NCI-H1105 treated with DMSO at 0.1 percent for 48 hours (cell line): ENCODE results near the gene S100A11.

Experiments
- DNase-seq: peaks from one replicate; lab custom pipeline; 2025; lab: John Stamatoyannopoulos, UW

The S100A11 gene

DNA sequence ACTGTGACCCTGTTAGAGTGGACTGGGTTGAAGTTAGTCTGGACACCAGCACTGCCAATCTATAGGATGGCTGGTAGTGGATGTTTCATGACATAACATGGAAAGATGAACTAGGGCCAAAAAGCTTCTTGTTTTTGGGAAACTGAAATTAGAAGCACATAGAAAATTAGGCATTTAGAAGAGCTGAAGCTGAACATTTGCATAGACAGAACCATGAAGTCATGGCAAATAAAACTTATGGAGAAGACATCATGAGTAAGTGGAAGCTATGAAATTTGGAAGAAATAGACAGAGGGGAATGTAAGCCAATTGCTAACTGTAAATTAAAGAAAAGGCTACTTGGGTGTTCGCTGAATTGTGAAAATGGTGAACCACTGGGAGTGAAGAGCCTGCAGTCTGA, 2.7 kb upstream of the S100A11 start:
- no peak for DNase-seq

DNA sequence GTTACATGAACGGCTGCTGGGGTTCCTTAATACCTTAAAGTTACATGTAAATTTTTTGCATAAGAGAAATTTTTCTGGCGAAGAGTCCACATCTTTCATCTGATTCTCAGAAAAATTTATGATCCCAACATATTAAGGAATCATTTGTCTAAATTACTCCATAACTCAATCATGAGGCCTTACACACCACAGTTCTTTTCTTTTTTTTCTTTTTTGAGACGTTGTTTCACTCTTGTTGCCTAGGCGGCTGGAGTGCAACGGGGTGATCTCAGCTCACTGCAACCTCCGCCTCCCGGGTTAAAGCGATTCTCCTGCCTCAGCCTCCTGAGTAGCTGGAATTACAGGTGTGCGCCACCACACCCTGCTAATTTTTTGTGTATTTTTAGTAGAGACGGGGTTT, 2.1 kb upstream of the S100A11 start:
- no peak for DNase-seq

DNA sequence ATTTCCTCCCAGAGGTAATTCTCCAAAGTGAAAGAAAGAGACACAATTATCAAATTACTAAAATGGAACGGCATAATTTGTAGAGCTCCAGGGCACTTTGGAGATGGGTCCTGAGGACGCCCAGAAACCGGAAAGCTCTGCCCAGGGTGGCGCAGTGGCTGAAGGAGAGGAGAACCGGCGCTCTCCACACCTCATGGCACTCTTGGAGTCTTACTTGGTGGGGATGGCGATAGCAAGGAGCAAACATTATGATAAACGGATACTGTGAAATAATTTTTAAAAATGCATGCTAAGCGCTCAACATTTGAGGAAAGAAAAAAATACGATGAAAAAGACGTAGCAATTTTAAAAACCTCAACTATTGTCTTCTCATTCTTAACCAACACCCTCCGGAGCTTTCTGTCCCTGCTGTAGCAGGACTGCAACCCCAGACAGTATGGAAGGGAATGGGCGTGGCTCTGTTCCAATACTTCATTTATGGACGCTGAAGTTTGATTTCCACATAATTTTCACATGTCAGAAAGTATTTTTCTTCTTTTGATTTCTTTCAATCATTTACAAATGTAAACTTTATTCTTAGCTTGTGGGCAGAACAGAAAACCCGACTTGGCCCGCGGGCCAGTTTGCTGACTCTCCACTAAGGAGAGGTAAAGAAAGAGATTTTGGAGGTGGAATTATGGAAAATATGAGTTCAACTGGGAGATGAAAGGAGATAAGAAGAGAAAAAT, 1.1 kb downstream of the S100A11 start:
- DNase-seq: peak; percentile 62

DNA sequence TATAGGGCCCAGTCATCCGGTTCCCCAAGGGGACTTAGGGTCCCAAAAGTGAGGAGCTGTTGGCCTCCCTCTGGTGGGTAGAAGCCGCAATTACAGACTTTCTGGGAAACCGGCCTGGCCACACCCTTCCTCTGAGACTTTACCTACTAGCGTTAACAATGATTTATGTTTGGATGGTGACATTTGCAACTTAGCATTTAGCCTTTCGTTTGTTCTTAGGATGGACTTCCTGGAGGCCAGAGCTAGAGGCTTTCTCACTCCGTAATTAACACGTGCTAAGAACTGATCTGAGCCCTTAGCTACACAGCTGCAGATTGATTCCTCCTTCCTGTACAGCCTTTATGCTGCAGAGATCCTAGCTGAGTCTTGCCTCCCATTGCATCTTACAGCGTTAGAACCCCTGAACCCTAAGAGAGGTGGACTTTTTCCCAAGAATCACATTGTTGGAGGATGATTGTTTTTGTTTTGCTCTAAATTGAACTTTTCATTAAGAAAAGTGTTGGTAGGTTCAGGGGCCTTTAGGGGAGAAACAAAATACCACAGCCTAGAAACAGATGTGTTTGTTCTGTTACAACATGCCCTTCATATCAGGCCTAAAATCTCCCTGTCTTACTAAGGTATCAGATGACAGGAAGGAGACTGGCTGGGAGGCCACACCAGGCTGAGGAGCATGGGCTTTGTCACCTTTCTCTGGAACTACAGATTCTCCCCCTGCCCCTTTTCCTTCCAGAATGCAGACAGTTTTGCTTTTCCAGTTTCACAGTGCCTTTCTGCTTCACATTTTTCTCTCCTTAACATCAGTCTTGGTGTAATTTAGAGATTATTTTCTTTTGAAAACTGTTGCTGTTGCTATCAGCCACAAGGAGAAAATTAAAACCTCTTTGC, 1.9 kb downstream of the S100A11 start:
- DNase-seq: peak; percentile 83

GRCh38 chr1:152034324-152034653, 2.5 kb downstream of the S100A11 start:
- no peak for DNase-seq

DNA sequence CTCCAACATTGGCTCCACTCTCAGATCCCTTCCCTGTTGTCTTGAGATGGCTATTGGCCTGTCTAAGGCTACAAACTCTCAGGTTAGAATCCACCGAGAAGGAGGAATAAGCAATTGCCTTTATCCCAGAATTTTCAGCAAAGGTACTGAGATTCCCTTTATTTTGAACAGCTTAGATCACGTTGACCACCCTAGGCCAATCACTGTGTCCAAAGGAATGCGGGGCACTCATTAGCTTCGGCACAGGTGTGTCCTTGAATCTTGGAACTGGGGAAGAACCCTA, 6.9 kb downstream of the S100A11 start:
- no peak for DNase-seq

DNA sequence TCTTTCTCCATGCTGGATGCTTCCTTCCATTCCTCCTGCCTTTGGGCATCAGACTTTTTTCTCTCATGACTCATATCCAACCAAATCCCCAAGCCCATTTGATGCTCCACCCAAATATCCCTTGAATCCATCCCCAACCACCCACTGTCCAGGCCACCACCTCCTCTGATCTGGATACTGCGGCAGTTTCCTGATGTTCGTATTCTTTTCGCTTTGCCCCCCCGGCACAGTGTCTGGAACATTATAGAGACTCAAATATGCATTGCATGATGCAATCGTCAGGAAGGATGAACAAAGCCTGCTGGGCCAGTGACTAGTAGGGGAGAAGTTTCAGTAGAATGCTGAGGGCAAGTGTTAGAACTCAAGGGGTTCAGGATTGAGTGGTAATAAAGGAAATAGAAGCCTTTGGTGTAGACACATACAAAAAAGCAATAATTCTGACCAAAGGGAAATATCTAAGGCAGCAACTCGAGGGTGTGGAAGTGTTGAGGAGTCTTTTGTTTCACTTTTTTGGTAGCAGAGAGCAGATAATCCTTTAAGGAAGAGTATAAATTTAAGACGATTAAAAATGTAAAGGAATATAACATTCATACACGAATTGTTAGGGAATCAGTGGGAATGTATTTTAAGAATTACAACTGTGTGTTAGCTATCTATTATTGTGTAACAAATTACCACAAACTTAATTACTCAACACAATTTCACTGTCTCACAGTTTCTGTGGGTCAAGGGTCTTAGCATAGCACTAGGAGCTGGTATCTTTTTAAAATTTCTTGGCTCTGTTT, 7.5 kb downstream of the S100A11 start:
- no peak for DNase-seq

GRCh38 chr1:152026895-152027294, 9.9 kb downstream of the S100A11 start:
- no peak for DNase-seq

DNA sequence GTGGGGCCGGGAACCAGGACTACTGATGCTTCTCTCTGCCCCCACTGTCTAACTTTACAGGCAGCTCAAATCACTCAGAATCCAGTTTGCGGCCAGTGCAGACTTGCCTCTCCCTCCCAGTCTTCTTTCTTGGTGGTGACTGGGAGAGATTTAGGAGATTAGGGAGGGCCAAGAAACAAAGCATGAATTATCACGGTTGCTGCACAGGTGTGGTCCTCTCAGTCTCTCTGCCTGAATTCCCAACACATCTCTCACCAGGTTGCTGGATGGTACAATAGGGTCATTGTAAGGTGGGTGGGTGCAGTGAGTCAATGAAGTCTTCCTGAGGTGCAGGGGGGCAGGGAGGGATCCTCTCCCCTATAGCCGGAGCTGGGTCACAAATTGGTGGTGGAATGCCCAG, 12.6 kb downstream of the S100A11 start:
- DNase-seq: no peak

- DNase-seq: no peak
Observed at GRCh38 chr1:152023221-152023620, 13.6 kb downstream of the S100A11 start.

DNA sequence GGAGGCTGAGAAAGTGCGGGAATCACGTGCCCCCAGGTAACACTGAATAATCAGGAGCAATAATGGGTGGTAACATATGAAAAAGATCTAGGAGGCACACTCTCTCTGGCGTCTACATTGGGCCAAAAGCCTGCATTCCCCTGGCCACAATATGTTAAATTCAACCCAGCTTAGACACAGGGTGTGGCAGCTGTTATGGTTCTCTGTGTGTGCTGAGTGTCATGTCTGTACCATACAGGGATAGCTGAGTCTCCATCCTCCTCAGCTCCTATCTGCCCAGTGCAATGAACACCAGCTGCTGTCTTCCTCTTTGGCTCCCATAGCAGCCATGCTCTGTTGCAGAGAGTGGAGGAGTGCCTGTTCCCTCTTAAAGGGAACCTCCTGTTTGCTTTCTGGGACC, 14.3 kb downstream of the S100A11 start:
- no peak for DNase-seq

DNA sequence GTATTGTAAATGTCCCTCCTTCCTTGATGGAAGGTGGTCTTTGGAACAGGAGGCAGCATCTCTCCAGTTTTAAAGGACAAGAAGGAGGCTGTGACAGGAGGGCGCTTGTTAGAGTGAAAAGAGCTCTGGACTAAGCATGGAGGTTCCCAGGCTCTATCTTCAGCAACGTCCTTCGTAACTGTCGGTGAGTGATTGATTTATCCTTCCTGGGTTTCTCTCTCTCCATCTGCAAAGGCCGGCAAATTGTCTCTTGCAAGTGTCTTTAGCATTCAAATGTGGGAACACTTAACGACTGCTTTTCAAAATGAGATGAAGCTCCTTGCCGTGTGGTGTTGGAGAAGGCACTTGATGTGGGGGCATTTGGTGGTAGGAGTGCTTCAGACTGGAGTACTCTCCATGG, 15.2 kb downstream of the S100A11 start:
- DNase-seq: no peak

GRCh38 chr1:152020849-152021248, 16.0 kb downstream of the S100A11 start:
- no peak for DNase-seq

DNA sequence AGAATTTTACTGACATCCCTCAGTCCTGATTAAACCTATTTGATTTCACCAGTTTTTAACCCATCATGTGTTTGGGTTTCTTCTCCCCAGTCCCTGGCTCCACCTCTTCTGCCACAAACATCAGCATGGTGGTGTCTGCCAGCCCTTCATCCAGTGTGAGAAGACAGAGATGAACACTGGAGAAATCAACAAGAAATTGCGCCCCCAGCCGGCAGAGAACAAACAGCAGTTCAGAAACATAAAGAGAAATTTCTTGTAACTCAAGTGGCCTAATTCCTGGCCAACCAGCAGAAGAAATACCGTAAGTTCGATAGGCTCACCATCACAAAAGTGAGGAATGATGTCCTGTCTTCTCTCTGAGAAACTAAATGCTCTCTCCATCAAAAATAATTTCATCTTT, 18.3 kb downstream of the S100A11 start:
- no peak for DNase-seq

GRCh38 chr1:152015766-152016165, 21.0 kb downstream of the S100A11 start:
- no peak for DNase-seq

DNA sequence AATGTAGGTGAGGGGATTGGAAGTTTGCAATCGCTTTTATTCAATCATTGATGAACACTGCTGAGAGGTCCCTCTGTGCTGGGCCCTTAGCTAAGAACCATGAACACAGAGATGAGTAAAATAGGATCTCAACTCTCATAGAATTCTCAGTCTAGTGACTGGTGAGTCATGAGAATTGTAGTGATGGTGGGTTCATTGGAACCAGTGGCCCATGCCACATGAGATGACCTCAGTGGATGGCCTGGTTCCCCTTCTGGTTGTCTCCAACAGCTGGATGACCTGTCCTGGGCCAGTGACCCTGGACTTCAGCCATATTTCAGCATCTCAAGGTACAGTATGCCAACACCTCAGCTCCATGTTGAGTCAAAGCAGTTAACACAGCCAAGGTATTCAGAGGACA, 21.9 kb downstream of the S100A11 start:
- DNase-seq: no peak

DNA sequence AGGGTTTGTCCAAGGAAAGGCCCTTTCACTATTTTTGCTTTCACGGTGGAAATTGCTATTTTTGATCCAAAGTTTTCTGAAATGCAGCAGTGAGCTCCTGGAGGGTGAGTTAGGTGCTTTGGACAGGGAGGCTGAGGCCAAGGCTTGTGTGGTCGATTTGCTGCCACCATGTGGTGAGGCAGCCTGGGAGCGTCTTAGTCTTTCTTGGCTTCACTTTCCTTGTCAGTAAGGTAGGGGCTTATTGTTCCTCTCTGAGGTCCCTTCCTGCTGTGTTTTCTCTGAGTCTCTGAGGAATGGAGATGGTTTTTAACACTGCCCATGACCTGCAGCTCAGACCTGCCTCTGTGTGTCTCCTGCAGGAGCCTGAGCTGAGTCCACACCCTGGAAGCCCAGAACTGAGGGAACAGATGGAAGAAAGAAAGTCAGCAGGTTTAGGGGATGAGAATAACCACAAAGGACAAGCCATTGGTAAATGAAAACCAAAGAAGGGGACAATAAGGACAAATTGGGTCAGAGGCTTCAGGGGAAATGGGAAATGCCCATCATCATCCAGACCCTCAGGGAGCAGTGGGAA, 23.1 kb downstream of the S100A11 start:
- peak; percentile 12 for DNase-seq

DNA sequence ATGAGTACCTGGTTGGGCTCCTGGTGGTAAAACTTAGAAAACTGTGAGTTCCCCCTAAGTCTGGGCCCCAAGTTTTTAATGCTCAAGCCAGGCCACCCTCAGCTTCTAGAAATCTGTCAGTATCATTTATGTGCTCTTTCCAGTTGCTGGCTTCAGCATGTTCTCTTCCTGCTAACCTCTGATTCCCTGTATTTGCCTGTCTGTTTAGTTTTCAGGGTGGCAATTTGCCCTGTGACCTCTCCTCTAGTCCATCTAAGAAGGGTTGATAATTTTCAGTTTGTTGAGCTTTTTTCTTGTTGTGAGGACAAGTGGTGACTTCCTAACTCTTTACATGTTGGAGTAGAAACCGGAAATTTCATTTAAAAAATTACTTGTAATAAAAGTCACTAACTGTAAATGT, 27.1 kb downstream of the S100A11 start:
- DNase-seq: no peak

DNA sequence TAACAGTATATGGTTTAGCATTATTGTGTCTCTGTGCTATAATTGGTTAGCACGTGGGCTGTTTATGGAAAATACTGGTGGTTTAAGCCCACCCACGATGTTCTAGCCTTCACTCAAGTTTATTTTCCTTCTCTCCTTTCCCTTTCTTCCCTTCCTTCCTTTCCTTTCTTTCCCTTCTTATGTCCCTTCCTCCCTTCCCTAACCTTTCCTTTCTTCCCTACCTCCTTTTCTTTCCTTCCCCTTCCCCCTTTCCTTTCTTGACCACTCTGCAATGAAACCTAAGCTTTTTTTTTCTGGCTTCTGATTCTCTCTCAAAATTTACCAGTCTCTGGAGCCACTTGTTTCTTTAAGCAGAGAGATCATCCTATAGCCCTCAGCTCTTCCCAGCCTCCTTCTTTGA, 29.8 kb downstream of the S100A11 start:
- DNase-seq: no peak

- DNase-seq: no peak
Observed at GRCh38 chr1:152005360-152005912, 31.4 kb downstream of the S100A11 start.

- no peak for DNase-seq
Observed at GRCh38 chr1:152003846-152004442, 32.9 kb downstream of the S100A11 start.

DNA sequence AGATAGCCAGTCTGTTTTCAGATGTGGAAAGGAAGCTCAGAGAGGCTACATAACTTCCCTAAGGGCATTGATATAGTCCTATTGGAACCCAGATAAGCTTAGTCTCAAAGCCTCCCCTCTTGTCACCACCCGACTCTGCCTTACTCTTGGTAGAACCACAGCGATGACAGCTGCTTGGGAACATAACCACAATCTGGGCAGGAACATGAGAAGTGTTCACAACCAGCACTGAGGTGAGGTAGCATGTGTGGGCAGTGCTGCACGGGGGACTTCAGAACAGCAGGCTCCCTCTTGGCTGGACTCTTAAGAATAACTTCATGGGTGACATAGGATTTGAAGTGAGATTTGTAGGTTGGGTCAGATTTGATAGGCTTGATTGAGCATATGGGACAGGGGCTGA, 33.8 kb downstream of the S100A11 start:
- DNase-seq: no peak
